Transverse colon (tissue), 4 donors: ENCODE results near the gene C12orf42.
A peak's percentile ranks its signal among the peaks of the same experiment; 100 is the strongest.

Experiments
- EP300 ChIP-seq: sonication (generic); formaldehyde crosslinking; IDR thresholded peaks from one replicate; pipeline ENCODE4 v1.6.1; 2017; ENCODE audit warnings: antibody characterized with exemption, low read depth
- POLR2A ChIP-seq: fragments of 450-650 bp; IDR thresholded peaks from one replicate; pipeline ENCODE4 v1.6.1; 2016; ENCODE audit warnings: antibody characterized with exemption, mild to moderate bottlenecking, moderate library complexity
- POLR2AphosphoS5 ChIP-seq, 3 donors: sonication (generic); formaldehyde crosslinking; IDR thresholded peaks; one replicate each; pipeline ENCODE4 v1.6.1; 2016; ENCODE audit warnings: antibody characterized with exemption in 3 of 3
- TF ChIP-seq, protein P1 (sequence below), 5 experiments: fragments of 200-600 bp in 3 of 5; fragments of 450-650 bp in 2 of 5; sonication (generic) in 3 of 5; IDR thresholded peaks; 1 replicate in 2 of 5; 2 replicates in 3 of 5; pipeline ENCODE4 v1.5.1; 2016 to 2017; ENCODE audit warnings: antibody characterized with exemption in 5 of 5, inconsistent platforms in 3 of 5, mild to moderate bottlenecking in 2 of 5, moderate library complexity in 1 of 5

DNA sequence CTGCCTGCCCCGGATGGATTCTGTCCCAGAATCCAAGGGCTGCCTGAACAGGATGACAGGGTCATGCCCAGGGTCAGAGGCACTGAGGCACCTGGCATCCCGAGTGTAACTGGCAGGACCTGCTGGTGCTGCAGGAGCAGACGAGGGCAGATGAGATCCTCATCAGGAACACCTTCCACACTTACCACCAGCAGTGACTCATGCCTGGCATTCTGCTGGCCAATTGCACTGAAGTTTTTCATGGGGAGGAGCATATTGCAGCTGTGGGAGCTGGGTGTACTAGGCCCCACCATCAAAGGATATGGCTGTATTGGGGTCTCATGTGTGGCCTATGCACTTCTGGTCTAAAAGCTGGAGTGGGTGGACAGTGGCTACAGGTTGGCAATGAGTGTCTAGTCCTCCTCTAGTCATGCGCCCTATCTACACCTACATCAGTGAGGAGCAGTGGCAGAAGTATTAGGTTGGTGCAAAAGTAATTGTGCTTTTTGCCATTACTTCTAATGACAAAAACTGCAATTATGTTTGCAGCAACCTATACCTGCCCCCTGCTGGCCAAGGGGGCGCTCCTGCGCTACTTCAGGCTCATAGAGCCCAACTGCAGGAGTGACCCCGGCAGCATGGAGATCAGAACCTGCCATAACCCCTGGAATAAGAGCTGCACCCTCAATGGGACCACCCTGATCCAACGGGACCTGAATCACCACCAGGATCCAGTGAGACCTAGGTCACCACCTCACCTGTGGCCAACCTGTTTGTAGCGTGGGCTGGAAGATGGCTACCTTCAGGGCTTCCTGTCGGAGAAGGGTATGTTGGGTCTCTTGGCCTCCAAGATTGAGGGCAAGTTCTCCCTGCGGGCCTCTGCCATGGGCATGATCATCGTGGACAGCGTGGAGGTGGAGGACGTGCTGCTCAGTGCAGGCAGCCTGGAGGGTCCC, 8.0 kb upstream of the C12orf42 start:
- TF ChIP-seq, protein P1, sequence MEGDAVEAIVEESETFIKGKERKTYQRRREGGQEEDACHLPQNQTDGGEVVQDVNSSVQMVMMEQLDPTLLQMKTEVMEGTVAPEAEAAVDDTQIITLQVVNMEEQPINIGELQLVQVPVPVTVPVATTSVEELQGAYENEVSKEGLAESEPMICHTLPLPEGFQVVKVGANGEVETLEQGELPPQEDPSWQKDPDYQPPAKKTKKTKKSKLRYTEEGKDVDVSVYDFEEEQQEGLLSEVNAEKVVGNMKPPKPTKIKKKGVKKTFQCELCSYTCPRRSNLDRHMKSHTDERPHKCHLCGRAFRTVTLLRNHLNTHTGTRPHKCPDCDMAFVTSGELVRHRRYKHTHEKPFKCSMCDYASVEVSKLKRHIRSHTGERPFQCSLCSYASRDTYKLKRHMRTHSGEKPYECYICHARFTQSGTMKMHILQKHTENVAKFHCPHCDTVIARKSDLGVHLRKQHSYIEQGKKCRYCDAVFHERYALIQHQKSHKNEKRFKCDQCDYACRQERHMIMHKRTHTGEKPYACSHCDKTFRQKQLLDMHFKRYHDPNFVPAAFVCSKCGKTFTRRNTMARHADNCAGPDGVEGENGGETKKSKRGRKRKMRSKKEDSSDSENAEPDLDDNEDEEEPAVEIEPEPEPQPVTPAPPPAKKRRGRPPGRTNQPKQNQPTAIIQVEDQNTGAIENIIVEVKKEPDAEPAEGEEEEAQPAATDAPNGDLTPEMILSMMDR (IDR thresholded peaks at IDR 0.05), result peak; percentile 15 to 45 (median 38)
- TF ChIP-seq POLR2A, result no peak
- no peak for TF ChIP-seq POLR2AphosphoS5 (IDR thresholded peaks at IDR 0.05)
- no peak for TF ChIP-seq EP300
